Liver (tissue), 9 donors: ENCODE data around the gene MICAL3. TPM values are rescaled to one million over a fixed set of nuclear protein-coding genes. Genes with fewer than 3 reads are reported as not detected.

Experiments
- DNase-seq: peaks from one replicate; pipeline ENCODE4 v3.0.0-alpha.2; 2017; ENCODE audit warnings: low spot score
- H3K27ac ChIP-seq, 2 donors: one replicate each; pipeline ENCODE4 v1.7.0; 2013; ENCODE audit warnings: inconsistent platforms in 2 of 2, low read length in 2 of 2, control low read depth in 1 of 2, low read depth in 1 of 2, mild to moderate bottlenecking in 1 of 2
- H3K27me3 ChIP-seq, 4 donors: one replicate each; pipeline versions ENCODE4 v1.6.1 to v1.7.0; 2013; ENCODE audit warnings: low read length in 3 of 4, inconsistent platforms in 1 of 4, mild to moderate bottlenecking in 1 of 4, moderate library complexity in 1 of 4; ENCODE audit not compliant: control insufficient read depth in 4 of 4, insufficient read depth in 4 of 4
- H3K36me3 ChIP-seq, 4 donors: one replicate each; pipeline versions ENCODE4 v1.6.1 to v1.7.0; 2013; ENCODE audit warnings: low read length in 3 of 4, mild to moderate bottlenecking in 3 of 4, low read depth in 1 of 4, moderate library complexity in 1 of 4; ENCODE audit not compliant: control insufficient read depth in 4 of 4, insufficient read depth in 3 of 4
- H3K4me1 ChIP-seq, 4 donors: one replicate each; pipeline versions ENCODE4 v1.6.1 to v1.7.0; 2013; ENCODE audit warnings: low read length in 3 of 4, mild to moderate bottlenecking in 3 of 4, moderate library complexity in 1 of 4; ENCODE audit not compliant: control insufficient read depth in 4 of 4, insufficient read depth in 4 of 4
- H3K4me3 ChIP-seq, 3 donors: one replicate each; pipeline versions ENCODE4 v1.6.1 to v1.7.0; 2013; ENCODE audit warnings: low read length in 3 of 3, control low read depth in 1 of 3, low read depth in 1 of 3, mild to moderate bottlenecking in 1 of 3
- H3K9ac ChIP-seq, 2 donors: one replicate each; pipeline ENCODE4 v1.7.0; 2013; ENCODE audit warnings: low read length in 2 of 2, mild to moderate bottlenecking in 2 of 2, moderate library complexity in 2 of 2, control low read depth in 1 of 2, low read depth in 1 of 2
- H3K9me3 ChIP-seq, 4 donors: one replicate each; pipeline versions ENCODE4 v1.6.1 to v1.7.0; 2013; ENCODE audit warnings: low read length in 3 of 4; ENCODE audit not compliant: control insufficient read depth in 4 of 4
- EGR1 ChIP-seq, 2 donors: IDR thresholded peaks; 2 replicates each; pipeline ENCODE4 v1.6.1; 2016 to 2018; ENCODE audit warnings: antibody characterized with exemption in 2 of 2, low read depth in 2 of 2
- FOXA1 ChIP-seq: IDR thresholded peaks from 2 replicates; pipeline ENCODE4 v1.6.1; 2016; ENCODE audit warnings: antibody characterized with exemption
- FOXA2 ChIP-seq: IDR thresholded peaks from 2 replicates; pipeline ENCODE4 v1.6.1; 2016; ENCODE audit warnings: antibody characterized with exemption
- HNF4A ChIP-seq, 2 donors: conservative IDR thresholded peaks; 2 replicates each; pipeline ENCODE4 v1.6.1; 2016; ENCODE audit warnings: antibody characterized with exemption in 2 of 2, mild to moderate bottlenecking in 2 of 2
- HNF4G ChIP-seq: IDR thresholded peaks from 2 replicates; pipeline ENCODE4 v1.6.1; 2016; ENCODE audit warnings: antibody characterized with exemption
- JUND ChIP-seq, 2 donors: IDR thresholded peaks; 2 replicates each; pipeline ENCODE4 v1.6.1; 2016; ENCODE audit warnings: antibody characterized with exemption in 2 of 2
- NR2F2 ChIP-seq: IDR thresholded peaks from 2 replicates; pipeline ENCODE4 v1.6.1; 2016; ENCODE audit warnings: antibody characterized with exemption
- RAD21 ChIP-seq, 2 donors: IDR thresholded peaks; 2 replicates each; pipeline ENCODE4 v1.6.1; 2016; ENCODE audit warnings: antibody characterized with exemption in 2 of 2, mild to moderate bottlenecking in 2 of 2
- RXRA ChIP-seq, 2 donors: IDR thresholded peaks; 2 replicates each; pipeline ENCODE4 v1.6.1; 2017 to 2018; ENCODE audit warnings: antibody characterized with exemption in 2 of 2, mild to moderate bottlenecking in 1 of 2
- TAF1 ChIP-seq: conservative IDR thresholded peaks from 2 replicates; pipeline ENCODE4 v1.6.1; 2016; ENCODE audit warnings: antibody characterized with exemption, mild to moderate bottlenecking
- YY1 ChIP-seq: IDR thresholded peaks from 2 replicates; pipeline ENCODE4 v1.6.1; 2016; ENCODE audit warnings: antibody characterized with exemption, mild to moderate bottlenecking
- WGBS: extraction: QIAGEN DNeasy Blood & Tissue Kit; methylation state at CpG from one replicate; pipeline ENCODE4 v1.1.7; 2013; 5-methylcytosine and 5-hydroxymethylcytosine counted together
- polyA plus RNA-seq, 2 donors: library from polyadenylated mRNA; stranded (reverse) in 1 of 2; unstranded in 1 of 2; fragments of 200-250 nt in 1 of 2; fragments of >200 nt in 1 of 2; fragmentation: Nextera tagmentation in 1 of 2; extraction: Ambion mirVana in 1 of 2; gene quantifications; one replicate each; pipeline versions ENCODE4 v1.2.1 to v1.2.3, GENCODE V29; 2013 to 2015
- total RNA-seq, 2 donors: library from RNA; depleted of rRNA; stranded (reverse); fragments of >200 nt; gene quantifications; one replicate each; pipeline ENCODE4 v1.2.3, GENCODE V29; 2014
- TF ChIP-seq, protein P1 (sequence below): IDR thresholded peaks from 2 replicates; pipeline ENCODE4 v1.6.1; 2016; ENCODE audit warnings: antibody characterized with exemption
- TF ChIP-seq, protein P2 (sequence below): fragments of 150-350 bp; IDR thresholded peaks from 2 replicates; pipeline ENCODE4 v1.5.1; 2017; ENCODE audit warnings: improper control_type of control experiment, low read depth, low read length; ENCODE audit not compliant: missing input control
- TF ChIP-seq, protein P3 (sequence below): IDR thresholded peaks from 2 replicates; pipeline ENCODE4 v1.6.1; 2016; ENCODE audit warnings: antibody characterized with exemption
- donor health status: healthy.
- donor health status: healthy.
- donor health status: healthy.
- donor health status: healthy.
- donor health status: healthy.

Gene MICAL3
- total and polyA plus RNA-seq, 4 donors = 6.4 to 38.4 (median 23.4) TPM

DNA sequence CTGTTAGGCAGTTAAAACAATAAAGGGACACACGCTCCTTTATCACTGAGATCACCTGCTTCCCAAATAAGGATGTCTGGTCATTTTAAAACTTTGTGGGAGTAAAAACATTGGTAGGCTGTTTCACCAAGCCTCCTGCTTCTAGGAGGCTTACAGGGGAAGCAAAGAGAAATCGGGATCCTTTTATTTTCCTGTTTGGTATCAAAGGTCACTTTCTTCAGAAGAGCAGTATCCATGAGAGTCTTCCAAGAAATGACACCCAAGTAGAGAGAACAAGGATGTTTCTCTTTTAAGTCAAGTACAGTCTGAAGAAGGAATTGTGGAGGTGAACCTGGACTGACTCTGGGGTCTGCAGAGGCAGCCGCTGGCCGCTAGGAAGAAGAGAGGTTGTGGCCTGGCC is 213.2 kb downstream of the MICAL3 start:
- peaks cover 10 to 67% (median 25%) of the 10 kb centered on the region in 4 donors for H3K36me3 ChIP-seq
- H3K4me1 ChIP-seq = peaks cover 5 to 27% (median 20%) of the 10 kb centered on the region in 4 donors
- TF ChIP-seq YY1 (no peak), EGR1 (IDR thresholded peaks at IDR 0.05; ENCODE audit: low read depth in 2 of 2) (no peak), RXRA (IDR thresholded peaks at IDR 0.05) (no peak), NR2F2 (no peak), FOXA1 (no peak), FOXA2 (no peak), TAF1 (no peak), HNF4A (conservative IDR thresholded peaks at IDR 0.05) (no peak), RAD21 (IDR thresholded peaks at IDR 0.05) (no peak)
- TF ChIP-seq, protein P1, sequence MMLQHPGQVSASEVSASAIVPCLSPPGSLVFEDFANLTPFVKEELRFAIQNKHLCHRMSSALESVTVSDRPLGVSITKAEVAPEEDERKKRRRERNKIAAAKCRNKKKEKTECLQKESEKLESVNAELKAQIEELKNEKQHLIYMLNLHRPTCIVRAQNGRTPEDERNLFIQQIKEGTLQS = no peak
- TF ChIP-seq, protein P2, sequence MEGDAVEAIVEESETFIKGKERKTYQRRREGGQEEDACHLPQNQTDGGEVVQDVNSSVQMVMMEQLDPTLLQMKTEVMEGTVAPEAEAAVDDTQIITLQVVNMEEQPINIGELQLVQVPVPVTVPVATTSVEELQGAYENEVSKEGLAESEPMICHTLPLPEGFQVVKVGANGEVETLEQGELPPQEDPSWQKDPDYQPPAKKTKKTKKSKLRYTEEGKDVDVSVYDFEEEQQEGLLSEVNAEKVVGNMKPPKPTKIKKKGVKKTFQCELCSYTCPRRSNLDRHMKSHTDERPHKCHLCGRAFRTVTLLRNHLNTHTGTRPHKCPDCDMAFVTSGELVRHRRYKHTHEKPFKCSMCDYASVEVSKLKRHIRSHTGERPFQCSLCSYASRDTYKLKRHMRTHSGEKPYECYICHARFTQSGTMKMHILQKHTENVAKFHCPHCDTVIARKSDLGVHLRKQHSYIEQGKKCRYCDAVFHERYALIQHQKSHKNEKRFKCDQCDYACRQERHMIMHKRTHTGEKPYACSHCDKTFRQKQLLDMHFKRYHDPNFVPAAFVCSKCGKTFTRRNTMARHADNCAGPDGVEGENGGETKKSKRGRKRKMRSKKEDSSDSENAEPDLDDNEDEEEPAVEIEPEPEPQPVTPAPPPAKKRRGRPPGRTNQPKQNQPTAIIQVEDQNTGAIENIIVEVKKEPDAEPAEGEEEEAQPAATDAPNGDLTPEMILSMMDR = no peak
- TF ChIP-seq, protein P3, sequence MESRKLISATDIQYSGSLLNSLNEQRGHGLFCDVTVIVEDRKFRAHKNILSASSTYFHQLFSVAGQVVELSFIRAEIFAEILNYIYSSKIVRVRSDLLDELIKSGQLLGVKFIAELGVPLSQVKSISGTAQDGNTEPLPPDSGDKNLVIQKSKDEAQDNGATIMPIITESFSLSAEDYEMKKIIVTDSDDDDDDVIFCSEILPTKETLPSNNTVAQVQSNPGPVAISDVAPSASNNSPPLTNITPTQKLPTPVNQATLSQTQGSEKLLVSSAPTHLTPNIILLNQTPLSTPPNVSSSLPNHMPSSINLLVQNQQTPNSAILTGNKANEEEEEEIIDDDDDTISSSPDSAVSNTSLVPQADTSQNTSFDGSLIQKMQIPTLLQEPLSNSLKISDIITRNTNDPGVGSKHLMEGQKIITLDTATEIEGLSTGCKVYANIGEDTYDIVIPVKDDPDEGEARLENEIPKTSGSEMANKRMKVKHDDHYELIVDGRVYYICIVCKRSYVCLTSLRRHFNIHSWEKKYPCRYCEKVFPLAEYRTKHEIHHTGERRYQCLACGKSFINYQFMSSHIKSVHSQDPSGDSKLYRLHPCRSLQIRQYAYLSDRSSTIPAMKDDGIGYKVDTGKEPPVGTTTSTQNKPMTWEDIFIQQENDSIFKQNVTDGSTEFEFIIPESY = no peak
- no peak overlapping the region for H3K4me3 ChIP-seq
- H3K9me3 ChIP-seq = no peaks in the 10 kb centered on the region
- DNase-seq = no peak
- H3K27me3 ChIP-seq = no peaks in the 10 kb centered on the region
- no peak overlapping the region for H3K27ac ChIP-seq
- H3K9ac ChIP-seq = no peak overlapping the region
- WGBS = 83% methylated on average over 4 of the region's 4 CpGs

DNA sequence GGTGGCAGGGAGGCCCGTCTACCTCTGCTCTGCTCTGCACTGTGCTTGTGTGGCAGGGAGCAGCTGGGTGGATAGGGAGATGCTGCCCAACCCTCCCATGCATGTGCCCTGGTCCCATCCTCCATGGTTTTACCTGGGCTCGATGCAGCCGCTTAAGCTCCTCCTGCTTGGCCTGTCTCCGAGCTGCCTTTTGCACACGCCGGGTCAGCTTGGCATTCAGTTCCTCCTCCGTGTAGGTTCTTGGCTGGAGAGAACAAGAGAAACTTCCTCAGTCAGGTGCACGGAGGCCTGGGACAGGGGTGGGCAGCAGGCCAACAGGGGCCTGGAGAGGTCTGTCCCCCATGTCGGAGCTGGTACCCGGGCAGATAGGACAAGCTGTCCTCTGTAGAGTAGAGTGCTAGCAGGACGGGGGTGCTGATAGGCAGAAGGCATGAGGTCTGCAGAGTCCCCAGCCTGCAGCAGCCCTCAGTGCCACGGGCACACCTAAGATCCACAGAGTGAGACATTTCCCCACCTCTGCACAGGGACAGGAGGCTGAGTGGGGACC is 213.7 kb downstream of the MICAL3 start:
- Histone ChIP-seq H3K9me3 (no peaks in the 10 kb centered on the region), H3K4me1 (peaks cover 5 to 29% (median 22%) of the 10 kb centered on the region in 4 donors), H3K4me3 (no peak overlapping the region), H3K27ac (no peak overlapping the region), H3K36me3 (peaks cover 8 to 62% (median 22%) of the 10 kb centered on the region in 4 donors), H3K9ac (no peak overlapping the region), H3K27me3 (no peaks in the 10 kb centered on the region)
- TF ChIP-seq YY1 (no peak), HNF4G (no peak), JUND (IDR thresholded peaks at IDR 0.05) (no peak)
- TF ChIP-seq, protein P3 = no peak
- WGBS = 89% methylated on average over 12 of the region's 12 CpGs
- no peak for DNase-seq
